GM18517 (cell line): ENCODE data around the gene DGCR2.
"Not testable (repeated sequence)": the region's sequence is repeated elsewhere in the genome, so short reads cannot be mapped to it uniquely, and the experiment has no call there.

Experiments
- ATAC-seq: cut with Tn5 transposase; IDR thresholded peaks from one replicate; pipeline ENCODE4 v1.9.1; 2021; ENCODE audit warnings: mild to moderate bottlenecking, moderate library complexity; ENCODE audit not compliant: unreplicated experiment

DGCR2 gene

GRCh38 chr22:19012308-19012986 is 109.8 kb downstream of the DGCR2 start:
- no peak for ATAC-seq

- ATAC-seq: not testable (repeated sequence)
Observed at GRCh38 chr22:19011611-19012010, 110.6 kb downstream of the DGCR2 start.

DNA sequence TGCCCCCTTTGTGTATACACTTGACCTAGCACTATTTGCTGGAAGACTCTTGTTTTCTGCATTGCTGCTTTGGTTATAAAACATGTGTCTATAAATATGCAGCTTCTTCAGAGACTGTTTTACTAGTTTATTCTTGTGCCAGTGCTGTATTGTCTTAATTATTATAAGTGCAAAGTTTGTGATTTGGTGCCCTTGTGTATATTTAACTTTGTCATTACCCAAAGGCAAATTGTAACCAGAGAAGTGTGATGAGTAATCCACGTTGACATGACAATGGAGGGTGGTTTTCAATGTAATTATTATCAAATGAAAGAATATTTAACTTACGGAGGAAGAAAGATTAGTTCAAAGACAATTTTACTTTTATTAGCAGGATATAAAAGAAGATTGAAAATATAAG is 111.1 kb downstream of the DGCR2 start:
- no peak for ATAC-seq

DNA sequence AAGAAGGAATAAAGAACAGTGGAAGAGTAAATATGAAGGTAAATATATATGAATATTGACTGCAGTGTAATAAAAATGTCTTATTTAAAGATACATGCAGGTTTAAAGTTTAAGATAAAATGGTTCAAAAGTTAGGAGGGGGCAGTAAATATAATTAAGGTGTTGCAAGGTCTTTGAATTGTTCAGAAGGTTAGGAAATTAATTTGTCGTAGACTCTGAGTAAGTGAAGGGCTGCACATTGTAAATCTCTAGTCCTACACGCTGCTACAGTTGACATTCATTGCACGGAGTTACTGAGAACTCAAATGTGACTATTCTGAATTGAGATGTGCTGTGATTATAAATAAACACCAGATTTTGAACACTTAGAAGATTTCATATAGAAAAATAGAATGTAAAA is 116.3 kb downstream of the DGCR2 start:
- ATAC-seq: no peak

DNA sequence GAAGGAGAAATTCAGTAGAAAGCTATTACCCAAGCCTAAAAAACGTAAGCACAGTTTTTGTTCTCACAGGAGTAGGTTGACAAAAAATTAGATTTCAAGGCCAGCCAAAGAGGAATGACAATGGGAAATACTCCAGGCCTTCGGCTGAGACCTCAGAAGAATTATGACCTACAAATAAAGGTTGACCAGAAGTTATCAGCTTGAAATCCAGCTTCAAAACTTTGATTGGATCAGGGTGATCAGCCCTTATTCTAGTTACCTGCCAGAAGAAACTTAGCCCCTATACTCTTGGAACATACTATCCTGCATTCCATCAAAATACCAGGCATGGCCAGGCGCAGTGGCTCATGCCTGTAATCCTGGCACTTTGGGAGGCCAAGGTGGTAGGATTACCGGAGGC is 117.7 kb downstream of the DGCR2 start:
- ATAC-seq: no peak

DNA sequence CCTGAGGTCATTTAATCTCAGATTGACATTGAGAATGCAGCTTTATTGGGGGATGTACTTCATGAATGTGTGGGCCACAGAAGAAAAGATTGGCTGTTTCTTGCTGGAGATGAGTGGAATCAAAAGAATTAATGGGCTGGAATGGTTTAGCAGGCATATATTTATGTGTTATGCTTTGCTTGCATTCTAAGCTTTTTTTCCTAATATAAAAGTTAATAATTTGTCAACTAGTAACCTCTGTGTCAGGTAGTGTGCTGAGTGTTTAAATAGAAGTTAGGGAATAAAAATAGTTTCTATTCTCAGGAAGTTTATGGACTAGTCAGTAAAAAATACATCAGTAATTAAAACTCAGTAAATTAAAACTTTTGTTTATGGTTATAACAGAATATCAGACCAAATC is 118.7 kb downstream of the DGCR2 start:
- no peak for ATAC-seq

DNA sequence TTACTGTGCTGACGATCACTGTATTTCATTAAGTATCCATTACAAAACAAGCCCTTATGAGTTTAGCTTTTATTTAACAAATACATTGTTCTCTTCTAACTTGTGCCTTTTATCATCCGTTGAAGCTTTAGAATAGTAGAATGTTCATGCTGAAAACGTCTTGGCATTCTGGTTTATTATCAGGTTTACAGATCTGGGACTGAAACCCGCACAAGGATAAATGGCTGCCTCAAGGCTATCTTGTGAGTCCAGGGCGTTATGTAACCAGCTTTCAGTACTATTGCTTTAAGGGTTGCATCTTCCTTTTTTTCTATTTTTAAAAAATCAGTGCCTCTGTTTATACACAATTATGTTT is 119.6 kb downstream of the DGCR2 start:
- ATAC-seq: no peak

GRCh38 chr22:19001204-19001603 is 121.0 kb downstream of the DGCR2 start:
- ATAC-seq: no peak

- not testable (repeated sequence) for ATAC-seq
Observed at GRCh38 chr22:19000106-19000505, 122.1 kb downstream of the DGCR2 start.

- ATAC-seq: no peak
Observed at GRCh38 chr22:18999416-18999815, 122.8 kb downstream of the DGCR2 start.

GRCh38 chr22:18999008-18999407 is 123.2 kb downstream of the DGCR2 start:
- ATAC-seq: no peak

- ATAC-seq: no peak
Observed at GRCh38 chr22:18997925-18998315, 124.3 kb downstream of the DGCR2 start.

DNA sequence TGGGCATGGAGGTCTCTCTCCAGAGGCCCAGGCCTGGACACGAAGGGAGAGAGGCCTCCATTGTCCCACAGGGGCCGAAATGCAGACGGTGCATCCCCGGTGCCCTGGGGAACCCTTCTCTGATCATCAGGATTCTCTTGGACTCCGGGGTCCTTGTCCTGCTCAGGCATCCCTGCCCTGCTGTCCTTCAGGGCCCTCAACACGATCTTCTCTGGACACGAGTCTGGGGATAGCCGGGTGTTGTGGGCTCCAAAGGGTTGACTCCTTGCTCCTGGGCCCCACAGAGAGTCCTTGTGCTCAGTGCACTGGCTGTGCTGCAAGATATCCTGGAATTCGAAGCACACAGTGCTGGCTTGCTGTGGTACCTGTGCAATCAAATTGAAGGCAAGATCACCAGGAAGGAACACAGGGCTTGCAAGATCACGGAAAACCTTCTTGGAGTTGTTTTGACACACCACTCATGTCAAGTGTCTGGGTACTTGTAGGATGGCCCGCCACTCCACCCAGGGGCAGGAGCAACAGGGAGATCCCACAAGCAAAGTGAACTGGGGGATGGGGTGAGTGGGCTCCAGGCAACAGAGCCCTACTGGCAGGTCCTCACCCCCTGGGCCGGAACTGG is 124.8 kb downstream of the DGCR2 start:
- ATAC-seq: no peak

DNA sequence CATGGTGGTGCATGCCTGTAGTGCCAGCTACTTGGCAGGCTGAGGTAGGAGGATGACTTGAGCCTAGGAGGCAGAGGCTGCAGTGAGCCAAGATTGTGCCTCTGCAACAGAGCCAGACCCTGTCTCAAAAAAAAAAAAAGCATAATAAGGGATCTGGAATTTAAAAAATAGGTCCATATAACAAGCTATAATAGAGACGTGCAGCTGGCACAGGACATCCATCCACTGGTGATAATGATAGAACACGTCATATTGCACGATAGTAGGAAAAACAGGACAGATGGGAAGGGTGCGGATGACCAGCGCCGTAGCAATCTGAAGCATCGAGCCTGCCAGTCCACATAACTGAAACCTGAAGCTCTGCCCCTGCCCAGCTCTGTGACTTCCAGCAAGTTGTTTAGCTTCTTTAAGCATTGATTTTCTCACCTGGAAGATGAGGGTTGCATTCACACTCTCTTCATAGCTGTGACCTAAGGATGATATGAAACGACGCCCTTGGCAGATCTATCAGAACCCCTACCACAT is 125.8 kb downstream of the DGCR2 start:
- no peak for ATAC-seq

DNA sequence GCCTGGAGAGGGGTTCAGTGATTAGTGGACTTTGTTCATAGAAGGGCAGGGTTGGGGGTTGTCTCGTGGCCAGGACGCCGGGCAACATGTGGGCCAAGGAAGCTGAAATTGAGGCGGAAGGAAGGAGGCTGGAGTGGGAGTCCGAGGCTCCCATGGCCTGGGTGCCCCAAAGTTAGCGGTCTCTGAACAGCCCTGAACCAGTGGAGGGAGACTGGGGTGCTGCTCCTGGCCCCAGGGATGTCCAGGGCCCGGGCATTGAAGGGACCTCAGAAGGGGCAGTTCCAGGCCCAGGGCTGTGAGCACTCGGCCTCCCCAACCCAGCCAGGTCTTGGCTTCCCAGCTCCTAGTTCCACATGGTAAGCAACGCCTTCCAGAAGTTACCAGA is 126.9 kb downstream of the DGCR2 start:
- no peak for ATAC-seq

DNA sequence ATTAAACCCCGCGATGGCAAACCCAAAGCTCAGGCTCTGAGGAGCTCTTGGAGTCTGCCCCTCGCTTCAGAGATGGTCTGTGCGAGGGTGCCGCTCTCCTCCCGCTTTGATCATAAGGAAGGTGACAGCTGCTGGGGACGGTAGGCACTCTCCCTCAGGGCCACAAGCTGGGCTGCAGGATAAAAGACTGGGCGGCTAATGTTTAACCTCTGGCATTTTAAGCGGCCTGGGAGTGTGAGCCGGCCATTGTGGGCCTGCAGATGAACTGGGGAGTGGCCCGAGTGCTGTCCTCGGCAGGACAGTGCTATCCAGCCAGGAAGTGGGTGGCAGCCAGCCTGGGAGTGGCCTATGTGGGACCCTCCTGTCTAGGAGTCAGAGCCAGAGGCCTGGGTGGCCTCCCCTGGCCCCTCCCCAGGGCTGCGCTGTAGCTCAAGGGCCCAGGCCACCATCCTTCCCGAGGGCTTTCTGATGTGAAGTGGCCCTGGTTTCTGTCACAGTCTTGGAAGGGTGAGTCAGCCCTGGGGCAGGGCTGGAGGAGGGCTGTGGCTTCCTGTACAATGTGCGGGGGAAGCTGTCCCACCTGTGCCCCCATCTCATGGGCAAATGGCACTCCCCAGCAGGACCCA is 127.4 kb downstream of the DGCR2 start:
- no peak for ATAC-seq

- no peak for ATAC-seq
Observed at GRCh38 chr22:18994056-18994455, 128.2 kb downstream of the DGCR2 start.

- ATAC-seq: no peak
Observed at GRCh38 chr22:18992543-18993198, 129.5 kb downstream of the DGCR2 start.

- ATAC-seq: no peak
Observed at GRCh38 chr22:18991821-18992442, 130.3 kb downstream of the DGCR2 start.

DNA sequence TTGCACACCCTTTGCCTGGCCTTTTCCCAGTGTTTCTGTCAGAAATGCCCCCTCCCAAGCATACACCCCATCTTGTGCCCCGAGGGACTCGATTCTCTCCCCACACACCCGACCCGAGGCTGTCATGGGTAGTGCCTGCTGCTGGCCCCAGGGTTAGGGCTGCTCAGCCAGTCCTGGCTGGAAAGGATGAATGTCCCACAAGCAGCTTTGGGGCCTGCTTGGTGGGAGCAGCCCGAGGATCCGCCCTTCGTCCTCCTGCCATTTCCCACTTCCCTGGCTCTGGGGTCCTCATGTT is 131.1 kb downstream of the DGCR2 start:
- ATAC-seq: no peak

DNA sequence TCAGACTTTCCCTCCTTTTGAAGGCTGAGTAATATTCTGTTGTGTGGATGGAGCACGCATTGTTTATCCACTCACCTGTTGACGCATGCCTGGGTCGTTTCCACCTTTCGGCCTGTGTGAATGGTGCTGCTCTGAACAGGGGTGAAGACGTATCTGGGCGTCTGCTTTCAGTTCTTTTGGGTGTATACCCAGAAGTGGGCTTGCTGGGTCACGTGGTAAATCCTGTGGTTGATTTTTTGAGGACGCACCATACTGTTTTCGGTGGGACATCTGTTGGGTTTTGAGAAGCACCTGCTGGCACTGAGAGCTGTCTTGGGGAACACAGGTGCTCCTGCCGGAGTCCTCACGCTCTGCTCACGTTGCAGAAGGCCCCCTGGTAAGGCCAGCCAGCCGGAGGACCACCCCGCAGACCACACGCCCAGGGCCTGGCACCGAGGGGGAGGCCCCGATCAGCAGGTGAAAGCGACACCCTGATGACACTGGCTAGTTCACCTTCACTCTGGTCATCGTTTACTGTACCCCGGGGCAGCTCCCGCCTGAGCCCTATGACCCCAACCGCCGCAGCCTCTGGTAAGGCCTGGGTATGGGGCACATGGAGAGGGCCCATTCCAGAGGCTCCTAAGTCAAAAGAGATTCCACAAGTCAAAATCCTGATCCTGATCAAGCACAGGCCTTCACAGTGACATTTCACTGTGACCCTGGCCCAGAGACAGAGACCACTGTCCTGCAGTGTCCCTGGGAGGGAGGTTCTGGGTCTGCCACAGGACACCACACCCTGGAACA is 131.7 kb downstream of the DGCR2 start:
- ATAC-seq: no peak
